ENCODE measurements around the gene SLC6A19.

Gene SLC6A19

GRCh38 chr5:1201327-1202025, at the start of gene SLC6A19:
TSS of gene SLC6A19 (plus strand) at chr5:1201595. CDS start at chr5:1201651, 56 bp downstream.
- no peak for DNase-seq (ENCODE audit: low read depth, low spot score)
- POLR2A ChIA-PET: no interaction called here
- no peak within 1 kb of the TSS for H3K4me3 ChIP-seq (ENCODE audit: low read depth, low read length)
- CTCF ChIA-PET: no interaction called here
- no peak for TF ChIP-seq CTCF (IDR thresholded peaks at IDR 0.05; ENCODE audit: insufficient read depth, low read length, missing control alignments)

- POLR2A ChIA-PET: no interaction called here
Observed at GRCh38 chr5:1152156-1152555, 49.2 kb upstream of the SLC6A19 start.

GRCh38 chr5:1152771-1153282, 48.6 kb upstream of the SLC6A19 start:
- no peak for DNase-seq (ENCODE audit: low read depth, low spot score)
- POLR2A ChIA-PET: no interaction called here
- no peak overlapping the region for H3K4me3 ChIP-seq (ENCODE audit: low read depth, low read length)
- no peak for TF ChIP-seq CTCF (IDR thresholded peaks at IDR 0.05; ENCODE audit: insufficient read depth, low read length, missing control alignments)
- CTCF ChIA-PET: interaction anchor here (0.6 to 1.3 kb wide), 2 partner anchors 15 kb away, joined by 3 read pairs; no protein-coding TSS in a partner anchor

More at GRCh38 chr5:1152156-1152555, 49.2 kb upstream of the SLC6A19 start:
- no peak for TF ChIP-seq CTCF (IDR thresholded peaks at IDR 0.05; ENCODE audit: insufficient read depth, low read length, missing control alignments)
- H3K4me3 ChIP-seq (ENCODE audit: low read depth, low read length): no peak overlapping the region
- no peak for DNase-seq (ENCODE audit: low read depth, low spot score)
- CTCF ChIA-PET: interaction anchor here (1.0 to 2.9 kb wide), 3 partner anchors 12 to 229 kb away, joined by 3 to 10 read pairs (median 4); no protein-coding TSS in a partner anchor

DNA sequence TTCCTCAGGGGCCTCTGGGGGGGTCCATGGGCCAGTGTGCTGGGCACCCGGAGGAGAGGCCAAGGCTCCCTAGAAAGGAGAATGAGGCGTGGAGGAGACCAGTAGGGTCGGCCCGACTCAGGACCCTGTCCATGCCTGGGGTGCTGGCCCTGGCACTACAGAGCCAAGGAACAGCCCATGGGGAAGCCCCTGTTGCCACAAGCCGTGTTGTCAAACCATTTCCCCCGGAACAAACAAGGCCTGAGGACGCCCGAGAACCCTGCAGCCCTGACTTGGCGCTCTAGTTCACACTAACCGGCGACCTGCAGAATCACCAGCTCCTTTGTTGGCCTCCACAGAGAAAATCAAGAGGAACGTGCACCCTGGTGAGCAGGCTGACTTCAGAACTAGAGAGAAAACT, 48.0 kb upstream of the SLC6A19 start:
- no peak overlapping the region for H3K4me3 ChIP-seq (ENCODE audit: low read depth, low read length)
- DNase-seq (ENCODE audit: low read depth, low spot score): no peak
- CTCF ChIA-PET: interaction anchor here (0.6 to 1.3 kb wide), 2 partner anchors 14 to 16 kb away, joined by 3 read pairs; no protein-coding TSS in a partner anchor
- POLR2A ChIA-PET: no interaction called here
- no peak for TF ChIP-seq CTCF (IDR thresholded peaks at IDR 0.05; ENCODE audit: insufficient read depth, low read length, missing control alignments)

DNA sequence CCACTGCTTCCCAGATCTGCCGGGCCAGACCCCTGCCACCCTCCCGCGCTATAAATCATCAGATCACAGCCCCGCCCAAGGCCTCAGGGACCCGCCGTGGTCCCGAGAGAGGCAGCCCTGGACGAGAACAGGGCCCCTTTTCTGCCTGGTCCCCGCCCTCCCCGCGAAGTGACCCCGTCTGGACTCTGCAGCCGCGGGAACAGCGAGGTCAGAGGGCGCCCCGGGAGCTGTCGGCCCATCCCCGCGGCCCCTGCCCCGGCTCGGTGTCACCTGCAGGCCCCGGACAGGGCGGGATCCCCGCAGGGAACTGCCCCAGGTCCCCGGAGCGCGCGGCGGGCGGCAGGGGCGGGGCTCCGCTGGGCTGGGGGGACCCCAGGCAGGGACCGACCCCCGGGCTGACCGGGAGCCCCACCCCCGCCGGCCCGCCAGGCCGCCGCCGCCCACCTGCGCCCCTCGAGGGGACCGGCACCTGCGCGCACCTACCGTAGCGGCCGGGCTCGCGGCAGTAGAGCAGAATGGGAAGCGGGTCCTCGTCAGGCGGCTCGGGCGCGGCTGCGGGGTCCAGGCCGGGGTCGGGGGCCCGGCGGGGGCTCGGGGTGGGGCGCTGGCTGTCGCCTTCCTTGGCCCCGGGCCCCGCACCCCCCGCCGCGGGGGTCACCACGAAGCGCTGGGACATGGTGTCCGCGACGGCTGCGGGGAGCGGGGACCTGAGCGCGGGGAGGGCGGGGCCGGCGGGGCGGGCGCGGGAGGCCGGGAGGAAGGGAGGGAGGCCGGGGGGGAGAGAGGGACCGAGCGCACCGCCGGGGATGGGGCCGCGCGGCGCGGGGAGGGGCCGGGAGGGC, 46.0 kb upstream of the SLC6A19 start:
- DNase-seq (ENCODE audit: low read depth, low spot score): no peak
- ChIA-PET POLR2A (no interaction called here), CTCF (no interaction called here)
- no peak for TF ChIP-seq CTCF (IDR thresholded peaks at IDR 0.05; ENCODE audit: insufficient read depth, low read length, missing control alignments)
- no peak overlapping the region for H3K4me3 ChIP-seq (ENCODE audit: low read depth, low read length)
